Caco-2 (cell line): ENCODE results near the gene AUTS2. TPM values are rescaled to one million over a fixed set of nuclear protein-coding genes. Genes with fewer than 3 reads are reported as not detected.

Experiments
- BruUV-seq: library from RNA; stranded (reverse); fragments of 400-500 nt; replicated peaks from 2 replicates; lab custom pipeline; 2021; lab: Mats Ljungman, UMichigan
- CTCF ChIA-PET: fragments of 300-600 bp; sonication (Branson Sonifier 250); formaldehyde crosslinking; loops from one replicate; lab custom pipeline; 2022; ENCODE audit warnings: antibody characterized with exemption; lab: Charles Lee
- POLR2A ChIA-PET: fragments of 300-600 bp; sonication (Branson Sonifier 250); formaldehyde crosslinking; loops from one replicate; lab custom pipeline; 2022; ENCODE audit warnings: antibody characterized with exemption; lab: Charles Lee
- DNase-seq, 2 experiments: peaks; one replicate each; pipeline versions ENCODE4 v3.0.0 to v3.0.0-alpha.2; 2020 to 2022
- H3K27me3 ChIP-seq: replicated peaks from 2 replicates; pipeline ENCODE4 v1.6.0; 2011; ENCODE audit warnings: low read length; ENCODE audit not compliant: control insufficient read depth, insufficient read depth
- H3K36me3 ChIP-seq: 2 replicates; pipeline ENCODE4 v1.5.1; 2011; ENCODE audit warnings: low read length; ENCODE audit not compliant: control insufficient read depth, insufficient read depth
- H3K4me1 ChIP-seq: fragments of 250-450 bp; sonication (Bioruptor Pico); 2 replicates; pipeline ENCODE4 v1.5.1; 2020; ENCODE audit warnings: mild to moderate bottlenecking
- H3K4me3 ChIP-seq: 2 replicates; pipeline ENCODE4 v1.5.1; 2011; ENCODE audit warnings: low read depth, mild to moderate bottlenecking, control low read depth, low read length
- H3K9me3 ChIP-seq: fragments of 250-450 bp; sonication (Bioruptor Pico); 2 replicates; pipeline ENCODE4 v1.5.1; 2020; ENCODE audit warnings: mild to moderate bottlenecking, moderate library complexity
- H3K27ac Mint-ChIP-seq: one replicate; pipeline ENCODE4 v1.8.0; 2022; ENCODE audit warnings: mixed read lengths; ENCODE audit not compliant: unreplicated experiment
- H3K27me3 Mint-ChIP-seq: one replicate; pipeline ENCODE4 v1.8.0; 2022; ENCODE audit warnings: mixed read lengths; ENCODE audit not compliant: insufficient read depth, unreplicated experiment
- H3K36me3 Mint-ChIP-seq: one replicate; pipeline ENCODE4 v1.8.0; 2022; ENCODE audit warnings: mild to moderate bottlenecking, mixed read lengths; ENCODE audit not compliant: insufficient read depth, unreplicated experiment
- H3K4me1 Mint-ChIP-seq: one replicate; pipeline ENCODE4 v1.8.0; 2022; ENCODE audit warnings: low read depth, mixed read lengths; ENCODE audit not compliant: unreplicated experiment
- H3K4me3 Mint-ChIP-seq: one replicate; pipeline ENCODE4 v1.8.0; 2022; ENCODE audit warnings: mild to moderate bottlenecking, moderate library complexity, mixed read lengths; ENCODE audit not compliant: unreplicated experiment
- H3K9me3 Mint-ChIP-seq: one replicate; pipeline ENCODE4 v1.8.0; 2022; ENCODE audit warnings: mixed read lengths; ENCODE audit not compliant: unreplicated experiment
- intact Hi-C: fragments of 100-400 bp; cut with micrococcal nuclease; formaldehyde crosslinking; loops from one replicate; pipeline ENCODE4 v1.10.0; 2022; ENCODE audit not compliant: unreplicated experiment
- total RNA-seq: library from RNA; stranded (reverse); gene quantifications from 2 replicates; pipeline ENCODE4 v1.2.3, GENCODE V29; 2022
- TF ChIP-seq, protein P1 (sequence below), 2 experiments: fragments of 200-600 bp in 1 of 2; IDR thresholded peaks; 1 replicate in 1 of 2; 2 replicates in 1 of 2; pipeline versions ENCODE4 v1.5.1 to v1.8.0; 2011 to 2022; ENCODE audit warnings: antibody characterized with exemption in 1 of 2, control low read depth in 1 of 2, inconsistent platforms in 1 of 2, low read depth in 1 of 2, low read length in 1 of 2, mild to moderate bottlenecking in 1 of 2, moderate library complexity in 1 of 2; ENCODE audit not compliant: insufficient read depth in 1 of 2, severe bottlenecking in 1 of 2, unreplicated experiment in 1 of 2

AUTS2 gene
- total RNA-seq, 1 experiment from 2014 or later = 37.1 TPM

DNA sequence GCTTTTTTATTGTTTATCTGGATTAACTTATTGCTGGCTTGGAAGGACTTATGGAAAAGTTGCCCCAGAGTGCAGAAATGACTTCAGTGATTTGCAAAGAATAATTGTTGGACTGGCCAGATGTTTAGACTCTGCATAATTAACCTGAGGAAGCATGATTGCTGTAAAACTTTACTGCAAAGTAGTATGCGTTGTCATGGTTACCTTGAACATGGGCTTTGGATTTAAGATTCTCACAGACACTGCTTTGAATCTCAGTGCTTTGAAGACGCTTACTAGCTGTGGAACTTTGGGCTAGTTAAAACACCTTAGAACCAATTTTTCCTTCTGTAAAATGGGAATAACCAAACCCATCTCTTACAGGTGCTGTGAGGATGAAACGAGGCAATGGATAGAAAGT is 1108.4 kb downstream of the AUTS2 start:
- Histone ChIP-seq H3K27me3 (no peaks in the 10 kb centered on the region), H3K9me3 (no peaks in the 10 kb centered on the region), H3K36me3 (0 out of 2 replicates have a peak, but pooled peaks cover 1% of the 10 kb centered on the region), H3K4me3 (no peak overlapping the region), H3K4me1 (peaks cover 27% of the 10 kb centered on the region)
- Mint-ChIP-seq H3K27me3 (no peaks in the 10 kb centered on the region), H3K27ac (no peak overlapping the region), H3K9me3 (no peaks in the 10 kb centered on the region), H3K4me3 (no peak overlapping the region), H3K36me3 (peaks cover 13% of the 10 kb centered on the region), H3K4me1 (peaks cover 12% of the 10 kb centered on the region)
- CTCF ChIA-PET = no interaction called here
- intact Hi-C loops = no loop called here
- TF ChIP-seq, protein P1, sequence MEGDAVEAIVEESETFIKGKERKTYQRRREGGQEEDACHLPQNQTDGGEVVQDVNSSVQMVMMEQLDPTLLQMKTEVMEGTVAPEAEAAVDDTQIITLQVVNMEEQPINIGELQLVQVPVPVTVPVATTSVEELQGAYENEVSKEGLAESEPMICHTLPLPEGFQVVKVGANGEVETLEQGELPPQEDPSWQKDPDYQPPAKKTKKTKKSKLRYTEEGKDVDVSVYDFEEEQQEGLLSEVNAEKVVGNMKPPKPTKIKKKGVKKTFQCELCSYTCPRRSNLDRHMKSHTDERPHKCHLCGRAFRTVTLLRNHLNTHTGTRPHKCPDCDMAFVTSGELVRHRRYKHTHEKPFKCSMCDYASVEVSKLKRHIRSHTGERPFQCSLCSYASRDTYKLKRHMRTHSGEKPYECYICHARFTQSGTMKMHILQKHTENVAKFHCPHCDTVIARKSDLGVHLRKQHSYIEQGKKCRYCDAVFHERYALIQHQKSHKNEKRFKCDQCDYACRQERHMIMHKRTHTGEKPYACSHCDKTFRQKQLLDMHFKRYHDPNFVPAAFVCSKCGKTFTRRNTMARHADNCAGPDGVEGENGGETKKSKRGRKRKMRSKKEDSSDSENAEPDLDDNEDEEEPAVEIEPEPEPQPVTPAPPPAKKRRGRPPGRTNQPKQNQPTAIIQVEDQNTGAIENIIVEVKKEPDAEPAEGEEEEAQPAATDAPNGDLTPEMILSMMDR (IDR thresholded peaks at IDR 0.05; ENCODE audit: insufficient read depth in 1 of 2, low read depth in 1 of 2, low read length in 1 of 2, severe bottlenecking in 1 of 2, unreplicated experiment in 1 of 2) = no peak
- no peak for DNase-seq
- BruUV-seq = no TSS peak
- POLR2A ChIA-PET = no interaction called here

DNA sequence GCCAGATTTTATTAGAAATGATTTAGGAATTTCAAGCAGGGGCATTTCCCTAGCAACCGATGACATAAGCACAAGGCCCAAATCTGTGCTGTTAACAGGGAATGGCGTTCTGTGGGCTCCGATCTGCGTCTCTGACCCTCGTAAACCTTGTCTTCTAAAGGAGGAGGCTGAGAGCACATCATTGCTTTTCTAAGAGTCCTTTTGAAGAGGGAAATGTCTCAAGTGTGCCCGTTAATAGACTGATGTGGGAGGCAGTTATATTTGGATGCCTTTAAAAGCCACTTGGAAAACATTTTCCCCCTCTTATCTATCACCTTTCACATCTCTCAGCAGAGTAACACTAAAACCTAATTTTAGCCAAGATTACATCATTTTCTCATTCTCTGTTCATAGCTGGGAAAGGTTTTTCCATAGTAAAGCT is 1109.6 kb downstream of the AUTS2 start:
- Histone ChIP-seq H3K27me3 (no peaks in the 10 kb centered on the region), H3K36me3 (no peaks in the 10 kb centered on the region; the same call in 1 of the 2 replicates), H3K4me3 (no peak overlapping the region), H3K9me3 (no peaks in the 10 kb centered on the region), H3K4me1 (peaks cover 27% of the 10 kb centered on the region)
- DNase-seq = no peak
- TF ChIP-seq, protein P1 (IDR thresholded peaks at IDR 0.05; ENCODE audit: insufficient read depth in 1 of 2, low read depth in 1 of 2, low read length in 1 of 2, severe bottlenecking in 1 of 2, unreplicated experiment in 1 of 2) = no peak
- POLR2A ChIA-PET = interaction anchor here (0.6 kb wide), 1 partner anchor 420 kb away, joined by 5 read pairs; no protein-coding TSS in a partner anchor
- BruUV-seq = no TSS peak
- no peaks in the 10 kb centered on the region for H3K9me3 Mint-ChIP-seq
- intact Hi-C loops = no loop called here
- no peaks in the 10 kb centered on the region for H3K27me3 Mint-ChIP-seq
- CTCF ChIA-PET = no interaction called here
- H3K4me3 Mint-ChIP-seq = no peak overlapping the region
- peaks cover 16% of the 10 kb centered on the region for H3K4me1 Mint-ChIP-seq
- H3K36me3 Mint-ChIP-seq = peaks cover 13% of the 10 kb centered on the region
- H3K27ac Mint-ChIP-seq = no peak overlapping the region

GRCh38 chr7:70710011-70710480 is 1111.8 kb downstream of the AUTS2 start:
- ChIA-PET CTCF (interaction anchor here (0.6 to 1.1 kb wide), 2 partner anchors 11 to 146 kb away, joined by 3 to 4 read pairs; no protein-coding TSS in a partner anchor), POLR2A (no interaction called here)
- BruUV-seq = no TSS peak
- DNase-seq = peak; percentile 55 to 67
- H3K27ac Mint-ChIP-seq = peak overlapping the region; percentile 51
- Histone ChIP-seq H3K4me3 (no peak overlapping the region), H3K36me3 (no peaks in the 10 kb centered on the region; the same call in 1 of the 2 replicates), H3K4me1 (peaks cover 27% of the 10 kb centered on the region), H3K9me3 (peaks cover 6% of the 10 kb centered on the region; the same call in 1 of the 2 replicates), H3K27me3 (no peaks in the 10 kb centered on the region)
- no peaks in the 10 kb centered on the region for H3K27me3 Mint-ChIP-seq
- H3K9me3 Mint-ChIP-seq = peaks cover 7% of the 10 kb centered on the region
- intact Hi-C loops = no loop called here
- TF ChIP-seq, protein P1 (IDR thresholded peaks at IDR 0.05; ENCODE audit: insufficient read depth in 1 of 2, low read depth in 1 of 2, low read length in 1 of 2, severe bottlenecking in 1 of 2, unreplicated experiment in 1 of 2) = no peak
- H3K36me3 Mint-ChIP-seq = peaks cover 10% of the 10 kb centered on the region
- H3K4me3 Mint-ChIP-seq = peak overlapping the region; percentile 40
- H3K4me1 Mint-ChIP-seq = peaks cover 16% of the 10 kb centered on the region
